Measurements from ENCODE around the gene PNLIPRP3. TPM values are rescaled to one million over a fixed set of nuclear protein-coding genes. Genes with fewer than 3 reads are reported as not detected.
A peak's percentile ranks its signal among the peaks of the same experiment; 100 is the strongest.

The PNLIPRP3 gene
- total RNA-seq, 1 donor from 2014 or later, result not detected

GRCh38 chr10:116504786-116505185, 77.1 kb downstream of the PNLIPRP3 start:
- DNase-seq (ENCODE audit: low read depth in 2 of 2), result no peak

GRCh38 chr10:116510565-116510964, 82.9 kb downstream of the PNLIPRP3 start:
- DNase-seq (ENCODE audit: low read depth in 2 of 2), result no peak

GRCh38 chr10:116511365-116511764, 83.7 kb downstream of the PNLIPRP3 start:
- DNase-seq (ENCODE audit: low read depth in 2 of 2), result no peak

- DNase-seq (ENCODE audit: low read depth in 2 of 2), result peak; percentile 54 to 69
Observed at GRCh38 chr10:116521424-116522290, 94.0 kb downstream of the PNLIPRP3 start.

GRCh38 chr10:116522803-116523381, 95.2 kb downstream of the PNLIPRP3 start:
- no peak for DNase-seq (ENCODE audit: low read depth in 2 of 2)

GRCh38 chr10:116524736-116525135, 97.1 kb downstream of the PNLIPRP3 start:
- DNase-seq (ENCODE audit: low read depth in 2 of 2), result no peak

- no peak for DNase-seq (ENCODE audit: low read depth in 2 of 2)
Observed at GRCh38 chr10:116526219-116526618, 98.6 kb downstream of the PNLIPRP3 start.

Other genes starting within 250 kb of the PNLIPRP3 start
- 5.7 and 18.5 TPM in 2 replicates for gene GFRA1, start 154.6 kb upstream of the PNLIPRP3 start, total RNA-seq
- not detected in 2 replicates for gene CCDC172, start 103.4 kb upstream of the PNLIPRP3 start, total RNA-seq
- not detected in 2 replicates for gene PNLIP, start 118.1 kb downstream of the PNLIPRP3 start, total RNA-seq
- not detected in 2 replicates for gene PNLIPRP1, start 163.1 kb downstream of the PNLIPRP3 start, total RNA-seq
- gene PNLIPRP2, start 193.1 kb downstream of the PNLIPRP3 start, total RNA-seq, result not detected in 2 replicates